Neural cell (in vitro differentiated cells): ENCODE results near the gene CR1. TPM values are rescaled to one million over a fixed set of nuclear protein-coding genes. Genes with fewer than 3 reads are reported as not detected.
"Not testable (repeated sequence)": the region's sequence is repeated elsewhere in the genome, so short reads cannot be mapped to it uniquely, and the experiment has no call there.

Source experiments
- H2AFZ ChIP-seq: fragments of 200-600, 300-800 bp; sonication (generic), shearing (Covaris generic); 2 replicates; pipeline ENCODE4 v1.6.0; 2014; ENCODE audit warnings: low read depth, mild to moderate bottlenecking, antibody characterized with exemption, low read length, moderate library complexity
- H3F3A ChIP-seq: fragments of 200-600 bp; shearing (Covaris generic); 2 replicates; pipeline ENCODE4 v1.6.1; 2016; ENCODE audit warnings: mild to moderate bottlenecking, moderate library complexity, mixed read lengths, antibody characterized with exemption, low read length; ENCODE audit not compliant: insufficient read depth, poor library complexity, severe bottlenecking
- H3K27ac ChIP-seq: fragments of 200-600, 300-800 bp; sonication (generic), shearing (Covaris generic); 2 replicates; pipeline ENCODE4 v1.5.1; 2014; ENCODE audit warnings: mild to moderate bottlenecking, low read length, moderate library complexity
- H3K27me3 ChIP-seq: fragments of 300-800, 200-600 bp; sonication (generic), shearing (Covaris generic); 2 replicates; pipeline ENCODE4 v1.6.0; 2014; ENCODE audit warnings: mild to moderate bottlenecking, low read depth, low read length, moderate library complexity; ENCODE audit not compliant: insufficient read depth
- H3K36me3 ChIP-seq: fragments of 300-800, 200-600 bp; sonication (generic), shearing (Covaris generic); 2 replicates; pipeline ENCODE4 v1.5.1; 2014; ENCODE audit warnings: mild to moderate bottlenecking, antibody characterized with exemption, low read length, moderate library complexity; ENCODE audit not compliant: insufficient read depth
- H3K4me2 ChIP-seq: fragments of 300-800, 200-600 bp; sonication (generic), shearing (Covaris generic); 2 replicates; pipeline ENCODE4 v1.6.0; 2014; ENCODE audit warnings: mild to moderate bottlenecking, low read length
- H3K4me3 ChIP-seq: fragments of 300-800, 200-600 bp; sonication (generic), shearing (Covaris generic); 2 replicates; pipeline ENCODE4 v1.5.1; 2014; ENCODE audit warnings: mild to moderate bottlenecking, low read length, moderate library complexity
- H3K79me2 ChIP-seq: fragments of 200-600 bp; shearing (Covaris generic); replicated peaks from 2 replicates; pipeline ENCODE4 v1.6.0; 2014; ENCODE audit warnings: mild to moderate bottlenecking, low read length, moderate library complexity; ENCODE audit not compliant: insufficient read depth
- H3K9ac ChIP-seq: fragments of 300-800, 200-600 bp; sonication (generic), shearing (Covaris generic); 2 replicates; pipeline ENCODE4 v1.6.1; 2016; ENCODE audit warnings: mild to moderate bottlenecking, low read length, mixed read lengths
- H3K9me2 ChIP-seq: fragments of 200-600 bp; shearing (Covaris generic); 2 replicates; pipeline ENCODE4 v1.6.1; 2016; ENCODE audit warnings: mild to moderate bottlenecking, low read length, mixed read lengths; ENCODE audit not compliant: insufficient read depth
- H3K9me3 ChIP-seq: fragments of 200-600, 300-800 bp; sonication (generic), shearing (Covaris generic); 2 replicates; pipeline ENCODE4 v1.6.1; 2016; ENCODE audit warnings: mild to moderate bottlenecking, mixed run types, low read length, moderate library complexity, mixed read lengths
- H4K20me1 ChIP-seq: fragments of 200-600 bp; shearing (Covaris generic); 2 replicates; pipeline ENCODE4 v1.6.1; 2016; ENCODE audit warnings: mild to moderate bottlenecking, mixed run types; ENCODE audit not compliant: insufficient read depth
- EP300 ChIP-seq: fragments of 450-650 bp; conservative IDR thresholded peaks from 2 replicates; pipeline ENCODE4 v1.6.1; 2014; ENCODE audit warnings: antibody characterized with exemption, mild to moderate bottlenecking, moderate library complexity; ENCODE audit not compliant: poor library complexity, severe bottlenecking
- EZH2 ChIP-seq: fragments of 200-600, 300-800 bp; shearing (Covaris generic), sonication (generic); IDR thresholded peaks from 2 replicates; pipeline ENCODE4 v1.6.1; 2014; ENCODE audit warnings: antibody characterized with exemption, low read length, borderline replicate concordance, mild to moderate bottlenecking; ENCODE audit not compliant: insufficient read depth, poor library complexity, severe bottlenecking
- MXI1 ChIP-seq: fragments of 450-650 bp; conservative IDR thresholded peaks from 2 replicates; pipeline ENCODE4 v1.6.1; 2014; ENCODE audit warnings: antibody characterized with exemption, mild to moderate bottlenecking; ENCODE audit not compliant: poor library complexity, severe bottlenecking
- POLR2AphosphoS5 ChIP-seq: IDR thresholded peaks from 2 replicates; pipeline ENCODE4 v1.6.1; 2012
- RAD21 ChIP-seq: fragments of 450-650 bp; conservative IDR thresholded peaks from 2 replicates; pipeline ENCODE4 v1.6.1; 2014; ENCODE audit warnings: antibody characterized with exemption, mild to moderate bottlenecking, moderate library complexity
- SMC3 ChIP-seq: fragments of 450-650 bp; conservative IDR thresholded peaks from 2 replicates; pipeline ENCODE4 v1.6.1; 2014; ENCODE audit warnings: antibody characterized with exemption, mild to moderate bottlenecking, moderate library complexity; ENCODE audit not compliant: poor library complexity
- TAF1 ChIP-seq: IDR thresholded peaks from 2 replicates; pipeline ENCODE4 v1.6.1; 2012; ENCODE audit warnings: low read depth
- polyA plus RNA-seq: library from polyadenylated mRNA; depleted of rRNA; stranded (reverse); fragments of >200 nt; gene quantifications from 2 replicates; pipeline ENCODE4 v1.2.3, GENCODE V29; 2014
- TF ChIP-seq, protein P1 (sequence below): fragments of 450-650 bp; IDR thresholded peaks from 2 replicates; pipeline ENCODE4 v1.5.1; 2014; ENCODE audit warnings: antibody characterized with exemption, mild to moderate bottlenecking, moderate library complexity; ENCODE audit not compliant: poor library complexity, severe bottlenecking
- TF ChIP-seq, protein P2 (sequence below): IDR thresholded peaks from 2 replicates; pipeline ENCODE4 v1.6.1; 2012; ENCODE audit warnings: borderline replicate concordance

Gene CR1
- polyA plus RNA-seq, 1 donor from 2014 or later: not detected

DNA sequence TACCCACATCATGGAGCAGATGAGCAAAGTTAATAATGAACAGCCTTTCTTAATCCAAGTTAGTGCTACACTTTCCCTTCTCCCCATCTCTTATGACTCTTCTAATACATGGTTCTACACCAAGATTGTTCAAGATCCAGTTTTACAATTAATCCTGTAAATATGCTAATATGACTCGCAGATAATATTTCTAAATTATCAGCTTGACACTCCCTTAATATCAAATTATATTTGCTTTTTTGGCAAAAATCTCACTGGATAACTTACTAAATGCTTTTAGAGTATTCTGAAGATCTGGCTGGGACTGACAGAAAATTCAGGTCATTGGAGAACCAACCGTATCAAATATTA lies 124.6 kb downstream of the CR1 start:
- Histone ChIP-seq H3K9ac (no peak overlapping the region), H3K27ac (no peak overlapping the region), H3K9me3 (no peaks in the 10 kb centered on the region), H3K27me3 (no peaks in the 10 kb centered on the region), H3K36me3 (no peaks in the 10 kb centered on the region), H2AFZ (no peak overlapping the region), H4K20me1 (no peaks in the 10 kb centered on the region), H3K9me2 (no peaks in the 10 kb centered on the region), H3F3A (no peaks in the 10 kb centered on the region), H3K79me2 (no peaks in the 10 kb centered on the region), H3K4me2 (no peak overlapping the region), H3K4me3 (no peak overlapping the region)
- TF ChIP-seq TAF1: no peak
- TF ChIP-seq, protein P1, sequence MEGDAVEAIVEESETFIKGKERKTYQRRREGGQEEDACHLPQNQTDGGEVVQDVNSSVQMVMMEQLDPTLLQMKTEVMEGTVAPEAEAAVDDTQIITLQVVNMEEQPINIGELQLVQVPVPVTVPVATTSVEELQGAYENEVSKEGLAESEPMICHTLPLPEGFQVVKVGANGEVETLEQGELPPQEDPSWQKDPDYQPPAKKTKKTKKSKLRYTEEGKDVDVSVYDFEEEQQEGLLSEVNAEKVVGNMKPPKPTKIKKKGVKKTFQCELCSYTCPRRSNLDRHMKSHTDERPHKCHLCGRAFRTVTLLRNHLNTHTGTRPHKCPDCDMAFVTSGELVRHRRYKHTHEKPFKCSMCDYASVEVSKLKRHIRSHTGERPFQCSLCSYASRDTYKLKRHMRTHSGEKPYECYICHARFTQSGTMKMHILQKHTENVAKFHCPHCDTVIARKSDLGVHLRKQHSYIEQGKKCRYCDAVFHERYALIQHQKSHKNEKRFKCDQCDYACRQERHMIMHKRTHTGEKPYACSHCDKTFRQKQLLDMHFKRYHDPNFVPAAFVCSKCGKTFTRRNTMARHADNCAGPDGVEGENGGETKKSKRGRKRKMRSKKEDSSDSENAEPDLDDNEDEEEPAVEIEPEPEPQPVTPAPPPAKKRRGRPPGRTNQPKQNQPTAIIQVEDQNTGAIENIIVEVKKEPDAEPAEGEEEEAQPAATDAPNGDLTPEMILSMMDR: peak; percentile 9

DNA sequence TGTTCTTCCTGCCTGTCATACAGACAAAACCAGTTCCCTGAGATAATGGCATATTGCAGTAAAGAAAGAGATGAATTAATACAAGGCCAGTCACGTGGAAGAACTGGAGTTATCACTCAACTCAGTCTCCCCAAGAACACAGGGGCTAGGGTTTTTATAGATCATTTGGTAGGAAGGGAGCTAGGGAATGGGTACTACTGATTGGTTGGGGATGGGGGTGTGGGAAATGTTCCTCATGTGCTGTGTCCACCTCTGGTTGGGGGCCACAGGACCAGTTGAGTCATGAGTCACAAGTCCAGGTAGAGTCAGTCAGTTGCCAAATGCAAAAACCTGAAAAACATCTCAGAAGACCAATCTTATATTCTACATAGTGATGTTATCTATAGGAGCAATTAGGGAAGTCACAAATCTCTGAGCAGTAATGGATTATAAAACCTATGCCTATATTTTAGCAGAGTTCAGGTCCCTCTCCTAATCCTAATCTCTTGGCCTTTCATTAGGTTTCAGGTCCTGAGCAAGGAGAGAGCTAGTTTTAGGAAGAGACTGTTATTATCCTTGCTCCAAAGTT lies 129.6 kb downstream of the CR1 start:
- not testable (repeated sequence) for H3K9me3 ChIP-seq, H4K20me1 ChIP-seq, H3K79me2 ChIP-seq, H3K9ac ChIP-seq, H3K4me2 ChIP-seq, H3K4me3 ChIP-seq, H2AFZ ChIP-seq, H3K27me3 ChIP-seq, H3K27ac ChIP-seq, H3F3A ChIP-seq, H3K36me3 ChIP-seq, H3K9me2 ChIP-seq

DNA sequence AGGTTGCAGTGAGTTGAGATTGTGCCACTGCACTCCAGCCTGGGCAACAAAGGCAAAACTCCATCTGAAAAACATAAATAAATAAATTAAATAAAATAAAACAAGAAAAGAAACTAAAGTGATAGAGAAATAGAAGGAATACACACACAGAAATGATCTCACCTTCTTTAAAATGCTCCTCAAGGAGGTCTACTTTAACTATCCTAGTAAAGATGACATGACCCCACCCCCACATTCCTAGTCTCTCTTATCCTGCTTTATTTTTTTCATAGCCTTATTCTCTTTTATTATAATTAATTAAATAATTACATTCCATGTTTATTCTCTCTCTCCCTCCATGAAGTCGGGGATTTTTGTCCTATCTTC lies 131.0 kb downstream of the CR1 start:
- no peak overlapping the region for H2AFZ ChIP-seq
- H3K79me2 ChIP-seq: no peaks in the 10 kb centered on the region
- H3K9me3 ChIP-seq: no peaks in the 10 kb centered on the region
- H3K36me3 ChIP-seq: no peaks in the 10 kb centered on the region
- no peak overlapping the region for H3K4me2 ChIP-seq
- H3K4me3 ChIP-seq: no peak overlapping the region
- no peak overlapping the region for H3K27ac ChIP-seq
- TF ChIP-seq, protein P1: no peak
- TF ChIP-seq EP300 (no peak), TAF1 (no peak), SMC3 (no peak), RAD21 (no peak), POLR2AphosphoS5 (no peak), EZH2 (no peak), MXI1 (no peak)
- TF ChIP-seq, protein P2, sequence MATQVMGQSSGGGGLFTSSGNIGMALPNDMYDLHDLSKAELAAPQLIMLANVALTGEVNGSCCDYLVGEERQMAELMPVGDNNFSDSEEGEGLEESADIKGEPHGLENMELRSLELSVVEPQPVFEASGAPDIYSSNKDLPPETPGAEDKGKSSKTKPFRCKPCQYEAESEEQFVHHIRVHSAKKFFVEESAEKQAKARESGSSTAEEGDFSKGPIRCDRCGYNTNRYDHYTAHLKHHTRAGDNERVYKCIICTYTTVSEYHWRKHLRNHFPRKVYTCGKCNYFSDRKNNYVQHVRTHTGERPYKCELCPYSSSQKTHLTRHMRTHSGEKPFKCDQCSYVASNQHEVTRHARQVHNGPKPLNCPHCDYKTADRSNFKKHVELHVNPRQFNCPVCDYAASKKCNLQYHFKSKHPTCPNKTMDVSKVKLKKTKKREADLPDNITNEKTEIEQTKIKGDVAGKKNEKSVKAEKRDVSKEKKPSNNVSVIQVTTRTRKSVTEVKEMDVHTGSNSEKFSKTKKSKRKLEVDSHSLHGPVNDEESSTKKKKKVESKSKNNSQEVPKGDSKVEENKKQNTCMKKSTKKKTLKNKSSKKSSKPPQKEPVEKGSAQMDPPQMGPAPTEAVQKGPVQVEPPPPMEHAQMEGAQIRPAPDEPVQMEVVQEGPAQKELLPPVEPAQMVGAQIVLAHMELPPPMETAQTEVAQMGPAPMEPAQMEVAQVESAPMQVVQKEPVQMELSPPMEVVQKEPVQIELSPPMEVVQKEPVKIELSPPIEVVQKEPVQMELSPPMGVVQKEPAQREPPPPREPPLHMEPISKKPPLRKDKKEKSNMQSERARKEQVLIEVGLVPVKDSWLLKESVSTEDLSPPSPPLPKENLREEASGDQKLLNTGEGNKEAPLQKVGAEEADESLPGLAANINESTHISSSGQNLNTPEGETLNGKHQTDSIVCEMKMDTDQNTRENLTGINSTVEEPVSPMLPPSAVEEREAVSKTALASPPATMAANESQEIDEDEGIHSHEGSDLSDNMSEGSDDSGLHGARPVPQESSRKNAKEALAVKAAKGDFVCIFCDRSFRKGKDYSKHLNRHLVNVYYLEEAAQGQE: no peak
- H3K27me3 ChIP-seq: no peaks in the 10 kb centered on the region
- H3K9ac ChIP-seq: no peak overlapping the region
- H3K9me2 ChIP-seq: no peaks in the 10 kb centered on the region
- H3F3A ChIP-seq: no peaks in the 10 kb centered on the region
- no peaks in the 10 kb centered on the region for H4K20me1 ChIP-seq
